Fibroblast of lung (primary cell): ENCODE data around the gene CCNH.

ENCODE experiments used
- CTCF ChIP-seq, 2 donors: IDR thresholded peaks in 1 of 2; conservative IDR thresholded peaks in 1 of 2; 1 replicate in 1 of 2; 2 replicates in 1 of 2; pipeline ENCODE4 v1.5.1; 2011 to 2012; ENCODE audit warnings: low read length in 2 of 2, control low read depth in 1 of 2, inconsistent platforms in 1 of 2, low read depth in 1 of 2, mild to moderate bottlenecking in 1 of 2
- EZH2 ChIP-seq: IDR thresholded peaks from 2 replicates; pipeline ENCODE4 v1.5.1; 2012; ENCODE audit warnings: low read length, control low read depth, mild to moderate bottlenecking; ENCODE audit errors: missing control alignments

DNA sequence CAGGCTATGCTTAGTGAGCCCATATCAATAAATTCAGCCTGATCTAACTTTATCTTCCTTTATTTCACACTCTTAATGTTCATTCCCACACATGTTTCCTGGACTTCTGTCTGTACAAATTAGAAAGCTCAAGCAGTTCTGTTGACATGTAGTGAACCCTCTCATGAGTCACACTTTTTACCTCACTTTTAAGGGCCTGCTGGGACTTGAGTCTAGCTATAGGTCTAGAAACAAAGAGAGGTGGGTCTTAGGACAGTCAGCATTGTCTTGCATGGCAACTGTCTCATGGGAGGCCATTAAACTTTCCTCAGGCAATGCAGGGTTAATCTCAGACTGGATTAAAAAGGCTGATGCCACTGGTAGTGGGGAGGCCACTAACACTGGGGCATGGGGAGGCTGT is 8.6 kb upstream of the CCNH start:
- no peak for TF ChIP-seq EZH2
- TF ChIP-seq CTCF (conservative IDR thresholded peaks at IDR 0.05 in 1 of 2, IDR thresholded peaks at IDR 0.05 in 1 of 2; ENCODE audit: low read depth in 1 of 2, low read length in 2 of 2), result no peak
